WTC11 (cell line): ENCODE data around the gene CERS5.

Source experiments
- IRF2 ChIP-seq: sonication (generic); formaldehyde crosslinking; IDR thresholded peaks from 2 replicates; pipeline ENCODE4 v1.8.0; 2022; ENCODE audit warnings: low read depth, missing genetic modification reagents, borderline replicate concordance
- NFYB ChIP-seq: sonication (generic); formaldehyde crosslinking; conservative IDR thresholded peaks from 2 replicates; pipeline ENCODE4 v1.8.0; 2022; ENCODE audit warnings: low read depth, missing genetic modification reagents
- ZNF423 ChIP-seq: fragments of 250-450 bp; sonication (Bioruptor Pico); IDR thresholded peaks from 2 replicates; pipeline ENCODE4 v2.1.2; 2022; ENCODE audit warnings: mild to moderate bottlenecking, moderate library complexity
- TF ChIP-seq, protein P1 (sequence below): sonication (generic); formaldehyde crosslinking; IDR thresholded peaks from 2 replicates; pipeline ENCODE4 v1.8.0; 2022; ENCODE audit warnings: missing genetic modification reagents
- TF ChIP-seq, protein P2 (sequence below): sonication (generic); formaldehyde crosslinking; IDR thresholded peaks from 2 replicates; pipeline ENCODE4 v1.8.0; 2022; ENCODE audit warnings: mild to moderate bottlenecking, missing genetic modification reagents
- TF ChIP-seq, protein P3 (sequence below): fragments of 200-600 bp; IDR thresholded peaks from 2 replicates; pipeline ENCODE4 v1.8.0; 2022; ENCODE audit warnings: antibody characterized with exemption
- TF ChIP-seq, protein P4 (sequence below): sonication (generic); formaldehyde crosslinking; IDR thresholded peaks from 2 replicates; pipeline ENCODE4 v1.8.1; 2022; ENCODE audit warnings: missing genetic modification reagents, borderline replicate concordance
- TF ChIP-seq, protein P5 (sequence below): sonication (generic); formaldehyde crosslinking; IDR thresholded peaks from 2 replicates; pipeline ENCODE4 v1.8.1; 2022; ENCODE audit warnings: mild to moderate bottlenecking, moderate library complexity, missing genetic modification reagents
- TF ChIP-seq, protein P6 (sequence below): sonication (generic); formaldehyde crosslinking; IDR thresholded peaks from 2 replicates; pipeline ENCODE4 v1.8.1; 2023; ENCODE audit warnings: mild to moderate bottlenecking, missing genetic modification reagents
- TF ChIP-seq, protein P7 (sequence below): sonication (generic); formaldehyde crosslinking; IDR thresholded peaks from 2 replicates; pipeline ENCODE4 v1.8.0; 2022; ENCODE audit warnings: mild to moderate bottlenecking, missing genetic modification reagents

DNA sequence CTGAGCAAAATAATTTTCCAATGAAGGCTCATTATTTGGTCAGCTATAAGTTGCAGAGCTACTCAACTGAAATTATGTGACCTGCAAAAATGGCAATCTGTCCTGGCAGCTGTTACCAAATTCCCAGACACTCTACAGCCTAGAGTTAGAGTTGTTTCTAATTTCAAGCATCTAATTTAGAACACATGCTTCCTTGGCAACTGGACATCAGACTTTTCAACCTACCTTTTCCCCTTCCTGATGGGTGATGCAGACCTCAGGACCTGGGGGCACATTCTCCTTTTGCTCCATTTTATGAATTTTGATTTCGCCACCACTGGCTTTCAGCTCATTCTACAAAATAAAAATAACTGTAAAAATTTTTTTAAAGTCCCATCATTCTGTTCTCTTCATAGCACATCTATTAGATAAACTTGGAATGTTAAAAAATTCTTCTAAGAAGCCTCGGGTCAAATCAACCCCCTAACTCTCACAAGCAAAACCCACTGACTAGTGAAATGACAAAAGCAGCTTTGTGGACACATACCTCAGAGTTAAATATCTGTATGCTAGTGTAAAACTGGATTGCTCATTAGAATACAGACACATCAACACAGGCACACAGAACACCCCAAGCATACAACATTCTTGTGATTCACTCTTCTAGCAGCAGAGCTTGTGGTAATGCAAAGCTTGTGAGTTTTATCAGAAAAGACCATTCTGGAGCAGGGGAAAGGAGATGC lies 33.5 kb upstream of the CERS5 start:
- TF ChIP-seq, protein P1, sequence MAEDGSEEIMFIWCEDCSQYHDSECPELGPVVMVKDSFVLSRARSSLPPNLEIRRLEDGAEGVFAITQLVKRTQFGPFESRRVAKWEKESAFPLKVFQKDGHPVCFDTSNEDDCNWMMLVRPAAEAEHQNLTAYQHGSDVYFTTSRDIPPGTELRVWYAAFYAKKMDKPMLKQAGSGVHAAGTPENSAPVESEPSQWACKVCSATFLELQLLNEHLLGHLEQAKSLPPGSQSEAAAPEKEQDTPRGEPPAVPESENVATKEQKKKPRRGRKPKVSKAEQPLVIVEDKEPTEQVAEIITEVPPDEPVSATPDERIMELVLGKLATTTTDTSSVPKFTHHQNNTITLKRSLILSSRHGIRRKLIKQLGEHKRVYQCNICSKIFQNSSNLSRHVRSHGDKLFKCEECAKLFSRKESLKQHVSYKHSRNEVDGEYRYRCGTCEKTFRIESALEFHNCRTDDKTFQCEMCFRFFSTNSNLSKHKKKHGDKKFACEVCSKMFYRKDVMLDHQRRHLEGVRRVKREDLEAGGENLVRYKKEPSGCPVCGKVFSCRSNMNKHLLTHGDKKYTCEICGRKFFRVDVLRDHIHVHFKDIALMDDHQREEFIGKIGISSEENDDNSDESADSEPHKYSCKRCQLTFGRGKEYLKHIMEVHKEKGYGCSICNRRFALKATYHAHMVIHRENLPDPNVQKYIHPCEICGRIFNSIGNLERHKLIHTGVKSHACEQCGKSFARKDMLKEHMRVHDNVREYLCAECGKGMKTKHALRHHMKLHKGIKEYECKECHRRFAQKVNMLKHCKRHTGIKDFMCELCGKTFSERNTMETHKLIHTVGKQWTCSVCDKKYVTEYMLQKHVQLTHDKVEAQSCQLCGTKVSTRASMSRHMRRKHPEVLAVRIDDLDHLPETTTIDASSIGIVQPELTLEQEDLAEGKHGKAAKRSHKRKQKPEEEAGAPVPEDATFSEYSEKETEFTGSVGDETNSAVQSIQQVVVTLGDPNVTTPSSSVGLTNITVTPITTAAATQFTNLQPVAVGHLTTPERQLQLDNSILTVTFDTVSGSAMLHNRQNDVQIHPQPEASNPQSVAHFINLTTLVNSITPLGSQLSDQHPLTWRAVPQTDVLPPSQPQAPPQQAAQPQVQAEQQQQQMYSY (CRISPR knock-in tag) = no peak
- TF ChIP-seq, protein P2, sequence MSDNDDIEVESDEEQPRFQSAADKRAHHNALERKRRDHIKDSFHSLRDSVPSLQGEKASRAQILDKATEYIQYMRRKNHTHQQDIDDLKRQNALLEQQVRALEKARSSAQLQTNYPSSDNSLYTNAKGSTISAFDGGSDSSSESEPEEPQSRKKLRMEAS = no peak
- TF ChIP-seq, protein P3, sequence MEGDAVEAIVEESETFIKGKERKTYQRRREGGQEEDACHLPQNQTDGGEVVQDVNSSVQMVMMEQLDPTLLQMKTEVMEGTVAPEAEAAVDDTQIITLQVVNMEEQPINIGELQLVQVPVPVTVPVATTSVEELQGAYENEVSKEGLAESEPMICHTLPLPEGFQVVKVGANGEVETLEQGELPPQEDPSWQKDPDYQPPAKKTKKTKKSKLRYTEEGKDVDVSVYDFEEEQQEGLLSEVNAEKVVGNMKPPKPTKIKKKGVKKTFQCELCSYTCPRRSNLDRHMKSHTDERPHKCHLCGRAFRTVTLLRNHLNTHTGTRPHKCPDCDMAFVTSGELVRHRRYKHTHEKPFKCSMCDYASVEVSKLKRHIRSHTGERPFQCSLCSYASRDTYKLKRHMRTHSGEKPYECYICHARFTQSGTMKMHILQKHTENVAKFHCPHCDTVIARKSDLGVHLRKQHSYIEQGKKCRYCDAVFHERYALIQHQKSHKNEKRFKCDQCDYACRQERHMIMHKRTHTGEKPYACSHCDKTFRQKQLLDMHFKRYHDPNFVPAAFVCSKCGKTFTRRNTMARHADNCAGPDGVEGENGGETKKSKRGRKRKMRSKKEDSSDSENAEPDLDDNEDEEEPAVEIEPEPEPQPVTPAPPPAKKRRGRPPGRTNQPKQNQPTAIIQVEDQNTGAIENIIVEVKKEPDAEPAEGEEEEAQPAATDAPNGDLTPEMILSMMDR = no peak
- TF ChIP-seq, protein P4, sequence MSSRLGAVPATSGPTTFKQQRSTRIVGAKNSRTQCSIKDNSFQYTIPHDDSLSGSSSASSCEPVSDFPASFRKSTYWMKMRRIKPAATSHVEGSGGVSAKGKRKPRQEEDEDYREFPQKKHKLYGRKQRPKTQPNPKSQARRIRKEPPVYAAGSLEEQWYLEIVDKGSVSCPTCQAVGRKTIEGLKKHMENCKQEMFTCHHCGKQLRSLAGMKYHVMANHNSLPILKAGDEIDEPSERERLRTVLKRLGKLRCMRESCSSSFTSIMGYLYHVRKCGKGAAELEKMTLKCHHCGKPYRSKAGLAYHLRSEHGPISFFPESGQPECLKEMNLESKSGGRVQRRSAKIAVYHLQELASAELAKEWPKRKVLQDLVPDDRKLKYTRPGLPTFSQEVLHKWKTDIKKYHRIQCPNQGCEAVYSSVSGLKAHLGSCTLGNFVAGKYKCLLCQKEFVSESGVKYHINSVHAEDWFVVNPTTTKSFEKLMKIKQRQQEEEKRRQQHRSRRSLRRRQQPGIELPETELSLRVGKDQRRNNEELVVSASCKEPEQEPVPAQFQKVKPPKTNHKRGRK = no peak
- TF ChIP-seq, protein P5, sequence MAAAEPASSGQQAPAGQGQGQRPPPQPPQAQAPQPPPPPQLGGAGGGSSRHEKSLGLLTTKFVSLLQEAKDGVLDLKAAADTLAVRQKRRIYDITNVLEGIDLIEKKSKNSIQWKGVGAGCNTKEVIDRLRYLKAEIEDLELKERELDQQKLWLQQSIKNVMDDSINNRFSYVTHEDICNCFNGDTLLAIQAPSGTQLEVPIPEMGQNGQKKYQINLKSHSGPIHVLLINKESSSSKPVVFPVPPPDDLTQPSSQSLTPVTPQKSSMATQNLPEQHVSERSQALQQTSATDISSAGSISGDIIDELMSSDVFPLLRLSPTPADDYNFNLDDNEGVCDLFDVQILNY (CRISPR knock-in tag) = no peak
- TF ChIP-seq, protein P6, sequence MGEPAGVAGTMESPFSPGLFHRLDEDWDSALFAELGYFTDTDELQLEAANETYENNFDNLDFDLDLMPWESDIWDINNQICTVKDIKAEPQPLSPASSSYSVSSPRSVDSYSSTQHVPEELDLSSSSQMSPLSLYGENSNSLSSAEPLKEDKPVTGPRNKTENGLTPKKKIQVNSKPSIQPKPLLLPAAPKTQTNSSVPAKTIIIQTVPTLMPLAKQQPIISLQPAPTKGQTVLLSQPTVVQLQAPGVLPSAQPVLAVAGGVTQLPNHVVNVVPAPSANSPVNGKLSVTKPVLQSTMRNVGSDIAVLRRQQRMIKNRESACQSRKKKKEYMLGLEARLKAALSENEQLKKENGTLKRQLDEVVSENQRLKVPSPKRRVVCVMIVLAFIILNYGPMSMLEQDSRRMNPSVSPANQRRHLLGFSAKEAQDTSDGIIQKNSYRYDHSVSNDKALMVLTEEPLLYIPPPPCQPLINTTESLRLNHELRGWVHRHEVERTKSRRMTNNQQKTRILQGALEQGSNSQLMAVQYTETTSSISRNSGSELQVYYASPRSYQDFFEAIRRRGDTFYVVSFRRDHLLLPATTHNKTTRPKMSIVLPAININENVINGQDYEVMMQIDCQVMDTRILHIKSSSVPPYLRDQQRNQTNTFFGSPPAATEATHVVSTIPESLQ (CRISPR knock-in tag) = no peak
- TF ChIP-seq ZNF423 (CRISPR knock-in tag) (no peak), IRF2 (CRISPR knock-in tag) (no peak), NFYB (CRISPR knock-in tag) (no peak)
- TF ChIP-seq, protein P7, sequence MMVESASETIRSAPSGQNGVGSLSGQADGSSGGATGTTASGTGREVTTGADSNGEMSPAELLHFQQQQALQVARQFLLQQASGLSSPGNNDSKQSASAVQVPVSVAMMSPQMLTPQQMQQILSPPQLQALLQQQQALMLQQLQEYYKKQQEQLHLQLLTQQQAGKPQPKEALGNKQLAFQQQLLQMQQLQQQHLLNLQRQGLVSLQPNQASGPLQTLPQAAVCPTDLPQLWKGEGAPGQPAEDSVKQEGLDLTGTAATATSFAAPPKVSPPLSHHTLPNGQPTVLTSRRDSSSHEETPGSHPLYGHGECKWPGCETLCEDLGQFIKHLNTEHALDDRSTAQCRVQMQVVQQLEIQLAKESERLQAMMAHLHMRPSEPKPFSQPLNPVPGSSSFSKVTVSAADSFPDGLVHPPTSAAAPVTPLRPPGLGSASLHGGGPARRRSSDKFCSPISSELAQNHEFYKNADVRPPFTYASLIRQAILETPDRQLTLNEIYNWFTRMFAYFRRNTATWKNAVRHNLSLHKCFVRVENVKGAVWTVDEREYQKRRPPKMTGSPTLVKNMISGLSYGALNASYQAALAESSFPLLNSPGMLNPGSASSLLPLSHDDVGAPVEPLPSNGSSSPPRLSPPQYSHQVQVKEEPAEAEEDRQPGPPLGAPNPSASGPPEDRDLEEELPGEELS (CRISPR knock-in tag) = no peak
